H9 (cell line): ENCODE results near the gene SH3TC1. TPM values are rescaled to one million over a fixed set of nuclear protein-coding genes. Genes with fewer than 3 reads are reported as not detected.

Experiments
- DNase-seq: peaks from one replicate; pipeline ENCODE4 v3.0.0-alpha.2; 2017
- H2AFZ ChIP-seq: one replicate; pipeline ENCODE4 v1.6.1; 2013; ENCODE audit warnings: mild to moderate bottlenecking, low read length, control low read depth, moderate library complexity
- H2AK5ac ChIP-seq: 2 replicates; pipeline ENCODE4 v1.6.1; 2013; ENCODE audit warnings: low read length, control low read depth, mixed read lengths; ENCODE audit not compliant: insufficient read length
- H2BK120ac ChIP-seq: one replicate; pipeline ENCODE4 v1.6.1; 2013; ENCODE audit warnings: low read depth, mild to moderate bottlenecking, low read length, control low read depth, inconsistent platforms; ENCODE audit not compliant: poor library complexity, severe bottlenecking
- H2BK12ac ChIP-seq: 2 replicates; pipeline ENCODE4 v1.6.1; 2013; ENCODE audit warnings: low read length, control low read depth, mixed read lengths, low read depth; ENCODE audit not compliant: insufficient read length
- H2BK15ac ChIP-seq: 2 replicates; pipeline ENCODE4 v1.6.1; 2013; ENCODE audit warnings: low read depth, low read length, control low read depth
- H2BK20ac ChIP-seq: one replicate; pipeline ENCODE4 v1.6.1; 2013; ENCODE audit warnings: low read depth, mild to moderate bottlenecking, low read length, control low read depth, inconsistent platforms; ENCODE audit not compliant: poor library complexity, severe bottlenecking
- H2BK5ac ChIP-seq: 2 replicates; pipeline ENCODE4 v1.6.1; 2013; ENCODE audit warnings: low read length, control low read depth, mixed read lengths; ENCODE audit not compliant: insufficient read length
- H3K14ac ChIP-seq: 2 replicates; pipeline ENCODE4 v1.6.1; 2013; ENCODE audit warnings: low read length, control low read depth; ENCODE audit not compliant: insufficient read depth
- H3K18ac ChIP-seq: 2 replicates; pipeline ENCODE4 v1.6.1; 2013; ENCODE audit warnings: low read depth, mild to moderate bottlenecking, mixed read lengths, low read length, control low read depth; ENCODE audit not compliant: insufficient read length
- H3K23ac ChIP-seq: 2 replicates; pipeline ENCODE4 v1.6.1; 2013; ENCODE audit warnings: low read length, control low read depth, mixed read lengths, low read depth; ENCODE audit not compliant: insufficient read length
- H3K23me2 ChIP-seq: 2 replicates; pipeline ENCODE4 v1.6.1; 2013; ENCODE audit warnings: low read depth, mild to moderate bottlenecking, mixed read lengths, low read length, control low read depth; ENCODE audit not compliant: insufficient read length, poor library complexity, severe bottlenecking
- H3K27ac ChIP-seq: 2 replicates; pipeline ENCODE4 v1.5.1; 2013; ENCODE audit warnings: low read length, control low read depth, mixed read lengths, low read depth; ENCODE audit not compliant: insufficient read length
- H3K27me3 ChIP-seq: 2 replicates; pipeline ENCODE4 v1.6.1; 2013; ENCODE audit warnings: low read length, control low read depth, inconsistent platforms; ENCODE audit not compliant: insufficient read depth
- H3K4ac ChIP-seq: 2 replicates; pipeline ENCODE4 v1.6.1; 2013; ENCODE audit warnings: low read depth, mild to moderate bottlenecking, control low read depth, inconsistent platforms, low read length, moderate library complexity
- H3K4me1 ChIP-seq: 2 replicates; pipeline ENCODE4 v1.6.1; 2013; ENCODE audit warnings: low read length, control low read depth, inconsistent platforms; ENCODE audit not compliant: insufficient read depth
- H3K4me2 ChIP-seq: 2 replicates; pipeline ENCODE4 v1.6.1; 2013; ENCODE audit warnings: low read length, control low read depth, mixed read lengths; ENCODE audit not compliant: insufficient read length, insufficient read depth
- H3K56ac ChIP-seq: 2 replicates; pipeline ENCODE4 v1.6.1; 2013; ENCODE audit warnings: low read depth, mild to moderate bottlenecking, mixed read lengths, low read length, control low read depth; ENCODE audit not compliant: insufficient read length
- H3K79me1 ChIP-seq: 2 replicates; pipeline ENCODE4 v1.6.1; 2013; ENCODE audit warnings: low read depth, mild to moderate bottlenecking, moderate library complexity, low read length, control low read depth, inconsistent platforms; ENCODE audit not compliant: insufficient read depth, poor library complexity, severe bottlenecking
- H3K79me2 ChIP-seq: 2 replicates; pipeline ENCODE4 v1.6.1; 2013; ENCODE audit warnings: low read length, control low read depth, inconsistent platforms; ENCODE audit not compliant: insufficient read depth
- H3K9ac ChIP-seq: 2 replicates; pipeline ENCODE4 v1.6.1; 2013; ENCODE audit warnings: low read length, control low read depth, mixed read lengths; ENCODE audit not compliant: insufficient read length; ENCODE audit errors: extremely low read depth
- H3K9me3 ChIP-seq: one replicate; pipeline ENCODE4 v1.6.1; 2013; ENCODE audit warnings: low read depth, low read length, inconsistent platforms; ENCODE audit not compliant: control insufficient read depth
- H3T11ph ChIP-seq: one replicate; pipeline ENCODE4 v1.6.1; 2013; ENCODE audit warnings: mild to moderate bottlenecking, low read length, control low read depth, inconsistent platforms
- H4K20me1 ChIP-seq: one replicate; pipeline ENCODE4 v1.6.1; 2013; ENCODE audit not compliant: control insufficient read depth, insufficient read length, insufficient read depth
- H4K5ac ChIP-seq: 2 replicates; pipeline ENCODE4 v1.6.1; 2013; ENCODE audit warnings: low read depth, mild to moderate bottlenecking, mixed read lengths, low read length, control low read depth; ENCODE audit not compliant: insufficient read length
- H4K8ac ChIP-seq: replicated peaks from 2 replicates; pipeline ENCODE4 v1.6.1; 2013; ENCODE audit warnings: low read length, control low read depth, mixed read lengths, low read depth; ENCODE audit not compliant: insufficient read length
- H4K91ac ChIP-seq: 2 replicates; pipeline ENCODE4 v1.6.1; 2013; ENCODE audit warnings: low read depth, mild to moderate bottlenecking, moderate library complexity, mixed read lengths, low read length, control low read depth; ENCODE audit not compliant: insufficient read length
- H3K27ac Mint-ChIP-seq, 3 experiments: 2 replicates in 2 of 3; 3 replicates in 1 of 3; pipeline ENCODE4 v1.8.0; 2020 to 2021; ENCODE audit warnings: mixed read lengths in 3 of 3, mild to moderate bottlenecking in 1 of 3, moderate library complexity in 1 of 3
- H3K27me3 Mint-ChIP-seq: 2 replicates; pipeline ENCODE4 v1.8.0; 2021; ENCODE audit warnings: low read depth, mild to moderate bottlenecking, moderate library complexity, mixed read lengths
- H3K36me3 Mint-ChIP-seq, 3 experiments: 2 replicates in 2 of 3; 3 replicates in 1 of 3; pipeline ENCODE4 v1.8.0; 2020 to 2021; ENCODE audit warnings: low read depth in 3 of 3, mixed read lengths in 3 of 3; ENCODE audit not compliant: insufficient read depth in 1 of 3
- H3K4me1 Mint-ChIP-seq, 2 experiments: 2 replicates each; pipeline ENCODE4 v1.8.0; 2020; ENCODE audit warnings: mixed read lengths in 2 of 2
- H3K4me3 Mint-ChIP-seq, 2 experiments: 2 replicates in 1 of 2; 3 replicates in 1 of 2; pipeline ENCODE4 v1.8.0; 2020 to 2021; ENCODE audit warnings: mild to moderate bottlenecking in 2 of 2, mixed read lengths in 2 of 2, moderate library complexity in 1 of 2
- H3K9me3 Mint-ChIP-seq, 2 experiments: 2 replicates in 1 of 2; 3 replicates in 1 of 2; pipeline ENCODE4 v1.8.0; 2020; ENCODE audit warnings: mild to moderate bottlenecking in 2 of 2, mixed read lengths in 2 of 2, moderate library complexity in 1 of 2
- CTCF ChIP-seq: fragments of 200-600 bp; sonication (generic); conservative IDR thresholded peaks from 3 replicates; pipeline ENCODE4 v1.8.0; 2021; ENCODE audit warnings: antibody characterized with exemption, mild to moderate bottlenecking
- WGBS: extraction: QIAGEN DNeasy Blood & Tissue Kit; methylation state at CpG from one replicate; pipeline ENCODE4 v1.1.7; 2013; ENCODE audit warnings: missing lambda C conversion rate, low lambda C conversion rate, mixed read lengths; ENCODE audit not compliant: insufficient read length; ENCODE audit errors: extremely low coverage; 5-methylcytosine and 5-hydroxymethylcytosine counted together
- total RNA-seq: library from RNA; stranded (reverse); gene quantifications from 2 replicates; pipeline ENCODE4 v1.2.1, GENCODE V29; 2021

SH3TC1 gene
- total RNA-seq, 1 experiment from 2014 or later: 0.74 TPM

- Histone ChIP-seq H3K4ac (no peak overlapping the region), H3K79me1 (no peaks in the 10 kb centered on the region), H3K4me1 (no peaks in the 10 kb centered on the region), H2BK120ac (no peak overlapping the region), H2BK20ac (no peak overlapping the region), H4K8ac (no peak overlapping the region), H3K9ac (no peak overlapping the region), H3K18ac (no peak overlapping the region), H3K56ac (no peak overlapping the region), H3K27me3 (no peaks in the 10 kb centered on the region), H2AFZ (no peak overlapping the region), H2BK15ac (no peak overlapping the region), H3K23me2 (no peaks in the 10 kb centered on the region), H4K5ac (no peak overlapping the region), H3T11ph (no peak overlapping the region), H3K23ac (no peak overlapping the region), H4K20me1 (no peaks in the 10 kb centered on the region), H2AK5ac (no peak overlapping the region), H4K91ac (no peak overlapping the region), H2BK12ac (no peak overlapping the region), H3K9me3 (no peaks in the 10 kb centered on the region), H2BK5ac (no peak overlapping the region), H3K27ac (no peak overlapping the region), H3K14ac (no peak overlapping the region), H3K79me2 (no peaks in the 10 kb centered on the region), H3K4me2 (no peak overlapping the region)
- H3K27ac Mint-ChIP-seq: peak overlapping the region in 1 of 3 experiments; percentile 65; a peak in 1 of 7 replicates
- no CpG with 5 or more reads among the region's 21 CpGs for WGBS
- H3K9me3 Mint-ChIP-seq: no peaks in the 10 kb centered on the region
- no peak for DNase-seq
- H3K4me1 Mint-ChIP-seq: 0 out of 4 replicates have a peak, but pooled peaks cover 2% of the 10 kb centered on the region in 2 experiments
- H3K27me3 Mint-ChIP-seq: peaks cover 1% of the 10 kb centered on the region
- no peak for TF ChIP-seq CTCF
- no peak overlapping the region for H3K4me3 Mint-ChIP-seq
- H3K36me3 Mint-ChIP-seq: no peaks in the 10 kb centered on the region
Measured at GRCh38 chr4:8202108-8203051, 3.3 kb downstream of the SH3TC1 start.
